ENCODE measurements around the gene COX8A.

DNA sequence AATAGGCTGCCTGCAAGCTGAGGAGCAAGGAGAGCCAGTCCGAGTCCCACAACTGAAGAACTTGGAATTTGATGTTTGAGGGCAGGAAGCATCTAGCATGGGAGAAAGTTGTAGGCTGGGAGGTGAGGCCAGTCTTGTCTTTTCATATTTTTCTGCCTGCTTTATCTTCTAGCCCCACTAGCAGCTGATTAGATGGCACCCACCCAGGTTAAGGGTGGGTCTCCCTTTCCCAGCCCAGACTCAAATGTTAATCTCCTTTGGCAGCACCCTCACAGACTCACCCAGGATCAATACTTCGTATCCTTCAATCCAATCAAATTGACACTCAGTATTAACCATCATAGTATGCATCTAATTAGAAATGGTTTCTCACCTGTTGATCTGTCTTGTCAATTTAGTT is 5.0 kb upstream of the COX8A start:
- TF ChIP-seq, protein P1, sequence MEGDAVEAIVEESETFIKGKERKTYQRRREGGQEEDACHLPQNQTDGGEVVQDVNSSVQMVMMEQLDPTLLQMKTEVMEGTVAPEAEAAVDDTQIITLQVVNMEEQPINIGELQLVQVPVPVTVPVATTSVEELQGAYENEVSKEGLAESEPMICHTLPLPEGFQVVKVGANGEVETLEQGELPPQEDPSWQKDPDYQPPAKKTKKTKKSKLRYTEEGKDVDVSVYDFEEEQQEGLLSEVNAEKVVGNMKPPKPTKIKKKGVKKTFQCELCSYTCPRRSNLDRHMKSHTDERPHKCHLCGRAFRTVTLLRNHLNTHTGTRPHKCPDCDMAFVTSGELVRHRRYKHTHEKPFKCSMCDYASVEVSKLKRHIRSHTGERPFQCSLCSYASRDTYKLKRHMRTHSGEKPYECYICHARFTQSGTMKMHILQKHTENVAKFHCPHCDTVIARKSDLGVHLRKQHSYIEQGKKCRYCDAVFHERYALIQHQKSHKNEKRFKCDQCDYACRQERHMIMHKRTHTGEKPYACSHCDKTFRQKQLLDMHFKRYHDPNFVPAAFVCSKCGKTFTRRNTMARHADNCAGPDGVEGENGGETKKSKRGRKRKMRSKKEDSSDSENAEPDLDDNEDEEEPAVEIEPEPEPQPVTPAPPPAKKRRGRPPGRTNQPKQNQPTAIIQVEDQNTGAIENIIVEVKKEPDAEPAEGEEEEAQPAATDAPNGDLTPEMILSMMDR (IDR thresholded peaks at IDR 0.05 in 2 of 3, conservative IDR thresholded peaks at IDR 0.05 in 1 of 3; ENCODE audit: control insufficient read depth in 2 of 3, extremely low read depth in 1 of 3, insufficient read depth in 1 of 3, low read depth in 3 of 3, low read length in 3 of 3) = no peak
- TF ChIP-seq RB1 (IDR thresholded peaks at IDR 0.05; ENCODE audit: borderline replicate concordance) (no peak), ZZZ3 (IDR thresholded peaks at IDR 0.05; ENCODE audit: control insufficient read depth, insufficient read length, low read depth) (no peak), EZH2 (IDR thresholded peaks at IDR 0.05; ENCODE audit: borderline replicate concordance, control insufficient read depth, low read depth, low read length) (no peak)
- TF ChIP-seq, protein P2, sequence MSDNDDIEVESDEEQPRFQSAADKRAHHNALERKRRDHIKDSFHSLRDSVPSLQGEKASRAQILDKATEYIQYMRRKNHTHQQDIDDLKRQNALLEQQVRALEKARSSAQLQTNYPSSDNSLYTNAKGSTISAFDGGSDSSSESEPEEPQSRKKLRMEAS (IDR thresholded peaks at IDR 0.05; ENCODE audit: low read depth, low read length) = no peak
- TF ChIP-seq, protein P3, sequence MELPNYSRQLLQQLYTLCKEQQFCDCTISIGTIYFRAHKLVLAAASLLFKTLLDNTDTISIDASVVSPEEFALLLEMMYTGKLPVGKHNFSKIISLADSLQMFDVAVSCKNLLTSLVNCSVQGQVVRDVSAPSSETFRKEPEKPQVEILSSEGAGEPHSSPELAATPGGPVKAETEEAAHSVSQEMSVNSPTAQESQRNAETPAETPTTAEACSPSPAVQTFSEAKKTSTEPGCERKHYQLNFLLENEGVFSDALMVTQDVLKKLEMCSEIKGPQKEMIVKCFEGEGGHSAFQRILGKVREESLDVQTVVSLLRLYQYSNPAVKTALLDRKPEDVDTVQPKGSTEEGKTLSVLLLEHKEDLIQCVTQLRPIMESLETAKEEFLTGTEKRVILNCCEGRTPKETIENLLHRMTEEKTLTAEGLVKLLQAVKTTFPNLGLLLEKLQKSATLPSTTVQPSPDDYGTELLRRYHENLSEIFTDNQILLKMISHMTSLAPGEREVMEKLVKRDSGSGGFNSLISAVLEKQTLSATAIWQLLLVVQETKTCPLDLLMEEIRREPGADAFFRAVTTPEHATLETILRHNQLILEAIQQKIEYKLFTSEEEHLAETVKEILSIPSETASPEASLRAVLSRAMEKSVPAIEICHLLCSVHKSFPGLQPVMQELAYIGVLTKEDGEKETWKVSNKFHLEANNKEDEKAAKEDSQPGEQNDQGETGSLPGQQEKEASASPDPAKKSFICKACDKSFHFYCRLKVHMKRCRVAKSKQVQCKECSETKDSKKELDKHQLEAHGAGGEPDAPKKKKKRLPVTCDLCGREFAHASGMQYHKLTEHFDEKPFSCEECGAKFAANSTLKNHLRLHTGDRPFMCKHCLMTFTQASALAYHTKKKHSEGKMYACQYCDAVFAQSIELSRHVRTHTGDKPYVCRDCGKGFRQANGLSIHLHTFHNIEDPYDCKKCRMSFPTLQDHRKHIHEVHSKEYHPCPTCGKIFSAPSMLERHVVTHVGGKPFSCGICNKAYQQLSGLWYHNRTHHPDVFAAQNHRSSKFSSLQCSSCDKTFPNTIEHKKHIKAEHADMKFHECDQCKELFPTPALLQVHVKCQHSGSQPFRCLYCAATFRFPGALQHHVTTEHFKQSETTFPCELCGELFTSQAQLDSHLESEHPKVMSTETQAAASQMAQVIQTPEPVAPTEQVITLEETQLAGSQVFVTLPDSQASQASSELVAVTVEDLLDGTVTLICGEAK (IDR thresholded peaks at IDR 0.05; ENCODE audit: borderline replicate concordance) = no peak
